HepG2 (cell line): ENCODE results near the gene CCDC9B. TPM values are rescaled to one million over a fixed set of nuclear protein-coding genes. Genes with fewer than 3 reads are reported as not detected.

Experiments used
- ATAC-seq: fragments of 200-7000 bp; cut with Tn5 transposase; 3 replicates; pipeline ENCODE4 v1.9.1; 2020; ENCODE audit warnings: mild to moderate bottlenecking, moderate library complexity
- BruUV-seq: library from RNA; stranded (reverse); fragments of 400-500 nt; replicated peaks from 2 replicates; lab custom pipeline; 2021; lab: Mats Ljungman, UMichigan
- CTCF ChIA-PET: fragments of 300-600 bp; formaldehyde crosslinking; extraction: SDS; loops from one replicate; lab custom pipeline; 2021; ENCODE audit warnings: low total read pairs, inconsistent platforms, low intra/inter-chr PET ratio; lab: Yijun Ruan, JAX
- POLR2A ChIA-PET: fragments of 350-600 bp; sonication (Branson Sonifier 250); formaldehyde crosslinking; loops from one replicate; lab custom pipeline; 2020; ENCODE audit warnings: antibody characterized with exemption, inconsistent platforms; lab: Yijun Ruan, JAX
- DNase-seq: peaks from one replicate; pipeline ENCODE4 v3.0.0-alpha.2; 2015; ENCODE audit warnings: low spot score
- FAIRE-seq: peaks from 3 replicates; lab custom pipeline; 2011; peaks lifted over from hg19 to GRCh38; lab: Jason Lieb, UNC
- H2AFZ ChIP-seq: one replicate; pipeline ENCODE4 v1.6.1; 2011; ENCODE audit warnings: low read length, inconsistent platforms
- H3K27ac ChIP-seq: fragments of 300-600 bp; 3 replicates; pipeline ENCODE4 v1.8.0; 2011; ENCODE audit warnings: mixed run types, mild to moderate bottlenecking, mixed read lengths, low read length, inconsistent platforms; ENCODE audit not compliant: insufficient read depth; ENCODE audit errors: extremely low read length
- H3K27me3 ChIP-seq, 2 experiments: fragments of 200-600 bp in 1 of 2; 2 replicates in 1 of 2; 3 replicates in 1 of 2; pipeline versions ENCODE4 v1.6.0 to v1.8.0; 2011; ENCODE audit warnings: low read length in 2 of 2, mild to moderate bottlenecking in 2 of 2, moderate library complexity in 2 of 2, inconsistent platforms in 1 of 2; ENCODE audit not compliant: insufficient read depth in 2 of 2, control insufficient read depth in 1 of 2
- H3K36me3 ChIP-seq, 2 experiments: fragments of 200-600 bp in 1 of 2; replicated peaks in 1 of 2; 2 replicates in 1 of 2; 3 replicates in 1 of 2; pipeline versions ENCODE4 v1.5.1 to v1.8.0; 2011; ENCODE audit warnings: low read length in 2 of 2, inconsistent platforms in 1 of 2; ENCODE audit not compliant: insufficient read depth in 2 of 2, control insufficient read depth in 1 of 2
- H3K4me1 ChIP-seq: 2 replicates; pipeline ENCODE4 v1.5.1; 2012; ENCODE audit warnings: low read length, inconsistent platforms; ENCODE audit not compliant: insufficient read depth
- H3K4me2 ChIP-seq: 2 replicates; pipeline ENCODE4 v1.6.0; 2011; ENCODE audit warnings: low read depth, low read length, inconsistent platforms
- H3K4me3 ChIP-seq, 3 experiments: fragments of 200-600 bp in 1 of 3; sonication (generic), shearing (Covaris generic) in 1 of 3; replicated peaks in 1 of 3; 2 replicates each; pipeline ENCODE4 v1.5.1; 2011 to 2016; ENCODE audit warnings: low read length in 3 of 3, inconsistent platforms in 2 of 3, low read depth in 2 of 3, mild to moderate bottlenecking in 2 of 3, control low read depth in 1 of 3, mixed read lengths in 1 of 3; ENCODE audit not compliant: insufficient read depth in 1 of 3
- H3K79me2 ChIP-seq: one replicate; pipeline ENCODE4 v1.6.1; 2011; ENCODE audit warnings: low read length, inconsistent platforms; ENCODE audit not compliant: insufficient read depth
- H3K9ac ChIP-seq: 2 replicates; pipeline ENCODE4 v1.6.0; 2011; ENCODE audit warnings: mild to moderate bottlenecking, low read depth, low read length, inconsistent platforms; ENCODE audit not compliant: insufficient read depth
- H3K9me3 ChIP-seq: 2 replicates; pipeline ENCODE4 v1.5.1; 2012; ENCODE audit warnings: mild to moderate bottlenecking, low read length
- H4K20me1 ChIP-seq: 2 replicates; pipeline ENCODE4 v1.6.0; 2011; ENCODE audit warnings: inconsistent platforms, mild to moderate bottlenecking, low read length, moderate library complexity; ENCODE audit not compliant: insufficient read depth
- HNRNPK ChIP-seq: fragments of 200-400 bp; formaldehyde crosslinking; IDR thresholded peaks from 2 replicates; pipeline ENCODE4 v1.6.1; 2018; ENCODE audit warnings: low read length, low read depth, moderate library complexity, mild to moderate bottlenecking; ENCODE audit not compliant: poor library complexity, severe bottlenecking
- JARID2 ChIP-seq: sonication (generic); formaldehyde crosslinking; IDR thresholded peaks from 2 replicates; pipeline ENCODE4 v1.8.1; 2023; ENCODE audit warnings: missing genetic modification reagents, inconsistent platforms; ENCODE audit not compliant: insufficient replicate concordance
- KLF9 ChIP-seq: IDR thresholded peaks from 2 replicates; pipeline ENCODE4 v1.6.1; 2016; ENCODE audit warnings: low read depth
- MTF2 ChIP-seq: sonication (generic); formaldehyde crosslinking; IDR thresholded peaks from 2 replicates; pipeline ENCODE4 v1.5.0; 2020; ENCODE audit warnings: missing genetic modification reagents, borderline replicate concordance
- MYPOP ChIP-seq: sonication (generic); formaldehyde crosslinking; IDR thresholded peaks from 2 replicates; pipeline ENCODE4 v1.8.1; 2023; ENCODE audit warnings: mild to moderate bottlenecking, moderate library complexity, missing genetic modification reagents
- NKX3-1 ChIP-seq: sonication (generic); formaldehyde crosslinking; IDR thresholded peaks from 2 replicates; pipeline ENCODE4 v1.5.0; 2020; ENCODE audit warnings: missing genetic modification reagents
- SKI ChIP-seq: fragments of 450-650 bp; IDR thresholded peaks from one replicate; pipeline ENCODE4 v1.6.1; 2018; ENCODE audit warnings: mild to moderate bottlenecking; ENCODE audit not compliant: partially characterized antibody
- SRF ChIP-seq: IDR thresholded peaks from 2 replicates; pipeline ENCODE4 v1.6.1; 2011; ENCODE audit warnings: mild to moderate bottlenecking, low read depth, low read length, moderate library complexity
- ZFYVE20 ChIP-seq: sonication (generic); formaldehyde crosslinking; IDR thresholded peaks from 2 replicates; pipeline ENCODE4 v1.8.0; 2023; ENCODE audit warnings: low read depth, mild to moderate bottlenecking, moderate library complexity, missing genetic modification reagents, borderline replicate concordance
- ZNF329 ChIP-seq: sonication (generic); formaldehyde crosslinking; IDR thresholded peaks from 2 replicates; pipeline ENCODE4 v1.9.0; 2021; ENCODE audit warnings: low read depth, mild to moderate bottlenecking, missing genetic modification reagents
- ZNF432 ChIP-seq: sonication (generic); formaldehyde crosslinking; IDR thresholded peaks from 2 replicates; pipeline ENCODE4 v1.5.0; 2020; ENCODE audit warnings: missing genetic modification reagents, mild to moderate bottlenecking, borderline replicate concordance
- ZNF768 ChIP-seq: sonication (generic); formaldehyde crosslinking; IDR thresholded peaks from 2 replicates; pipeline ENCODE4 v1.4.0; 2020; ENCODE audit warnings: missing genetic modification reagents
- ZNF83 ChIP-seq: sonication (generic); formaldehyde crosslinking; IDR thresholded peaks from 2 replicates; pipeline ENCODE4 v1.4.0; 2020; ENCODE audit warnings: missing genetic modification reagents, mild to moderate bottlenecking, borderline replicate concordance
- WGBS: methylation state at CpG from one replicate; pipeline ENCODE4 v1.1.6; 2017; ENCODE audit warnings: low lambda C conversion rate; 5-methylcytosine and 5-hydroxymethylcytosine counted together
- in situ Hi-C: cut with HindIII; loops from 2 replicates; pipeline ENCODE4 v1.10.0; 2017; ENCODE audit warnings: low pct_unique_long_range_greater_than_20kb; ENCODE audit not compliant: extremely low pct_ligation_motif_present
- intact Hi-C: fragments of 100-400 bp; cut with micrococcal nuclease; formaldehyde crosslinking; loops from one replicate; pipeline ENCODE4 v1.10.0; 2022; ENCODE audit not compliant: unreplicated experiment
- polyA plus RNA-seq, 8 experiments: library from polyadenylated mRNA; depleted of rRNA in 3 of 8; stranded (reverse) in 7 of 8; unstranded in 1 of 8; fragments of >200 nt; fragmentation: Illumina TruSeq in 4 of 8; extraction: Trizol in 4 of 8; gene quantifications; 2 replicates each; pipeline versions ENCODE4 v1.2.1 to v1.2.3, GENCODE V29; 2011 to 2016; ENCODE audit warnings: low read depth in 4 of 8, missing spikeins in 1 of 8, mixed read lengths in 1 of 8; ENCODE audit not compliant: insufficient read depth in 1 of 8
- total RNA-seq, 5 experiments: library from RNA; depleted of rRNA; stranded (reverse); fragments of >200 nt; fragmentation: Illumina TruSeq; extraction: Trizol; gene quantifications; 2 replicates each; pipeline ENCODE4 v1.2.3, GENCODE V29; 2016; ENCODE audit warnings: low read depth in 1 of 5
- TF ChIP-seq, protein P1 (sequence below): sonication (generic); formaldehyde crosslinking; IDR thresholded peaks from 2 replicates; pipeline ENCODE4 v1.4.0; 2020; ENCODE audit warnings: missing genetic modification reagents

CCDC9B gene
- total and polyA plus RNA-seq, 2 of the 13 experiments (the other 11 are each of a cell fraction or from before 2014, with no cell fraction given), result 0.98 to 1.6 TPM

GRCh38 chr15:40293006-40293405 lies 47.7 kb downstream of the CCDC9B start (continued):
- TF ChIP-seq NKX3-1, result no peak
- no peak for TF ChIP-seq ZNF83 (CRISPR knock-in tag)
- TF ChIP-seq ZNF329, result no peak

GRCh38 chr15:40292246-40292645 lies 48.5 kb downstream of the CCDC9B start:
- Histone ChIP-seq H2AFZ (no peak overlapping the region), H3K9me3 (no peaks in the 10 kb centered on the region)
- ATAC-seq, result no peak
- TF ChIP-seq ZNF432 (CRISPR knock-in tag) (no peak), ZFYVE20 (no peak), ZNF768 (CRISPR knock-in tag) (peak; percentile 83)
- TF ChIP-seq, all 625 proteins: peak for 1
- Histone ChIP-seq H3K27me3 (peaks cover 22 to 97% of the 10 kb centered on the region in 2 experiments), H3K27ac (no peak overlapping the region), H3K4me1 (peaks cover 10% of the 10 kb centered on the region; the same call in 1 of the 2 replicates), H4K20me1 (no peaks in the 10 kb centered on the region), H3K36me3 (no peaks in the 10 kb centered on the region), H3K4me2 (no peak overlapping the region), H3K9ac (no peak overlapping the region), H3K79me2 (no peaks in the 10 kb centered on the region), H3K4me3 (no peak overlapping the region)
- no TSS peak for BruUV-seq
- no CpG with 5 or more reads among the region's 3 CpGs for WGBS
- in situ Hi-C loops (no loop called here), intact Hi-C loops (no loop called here)
- no peak for FAIRE-seq
- no peak for DNase-seq
- ChIA-PET POLR2A (no interaction called here), CTCF (no interaction called here)

- ChIA-PET CTCF (no interaction called here), POLR2A (interaction anchor here (1.4 kb wide), 1 partner anchor 49 kb away, joined by 5 read pairs; no protein-coding TSS in a partner anchor)
- no peaks in the 10 kb centered on the region for H3K79me2 ChIP-seq
- H3K4me3 ChIP-seq, result peak overlapping the region in 2 of 3 experiments; percentile 23 to 48; a peak in 3 of 6 replicates
- no peaks in the 10 kb centered on the region for H4K20me1 ChIP-seq
- BruUV-seq, result no TSS peak
- in situ Hi-C loops (no loop called here), intact Hi-C loops (no loop called here)
- H2AFZ ChIP-seq, result no peak overlapping the region
- no peak overlapping the region for H3K27ac ChIP-seq
- WGBS, result 3% methylated on average over 21 of the region's 68 CpGs
- no peaks in the 10 kb centered on the region for H3K36me3 ChIP-seq
- H3K4me2 ChIP-seq, result peak overlapping the region; percentile 57
- no peak for DNase-seq
- H3K4me1 ChIP-seq, result peaks cover 10% of the 10 kb centered on the region; the same call in 1 of the 2 replicates
- no peak for FAIRE-seq
- peaks cover 21 to 97% of the 10 kb centered on the region in 2 experiments for H3K27me3 ChIP-seq
- peak; percentile 73 for ATAC-seq
- no peaks in the 10 kb centered on the region for H3K9me3 ChIP-seq
- H3K9ac ChIP-seq, result no peak overlapping the region
- peak; percentile 30 for TF ChIP-seq HNRNPK
- TF ChIP-seq, protein P1, sequence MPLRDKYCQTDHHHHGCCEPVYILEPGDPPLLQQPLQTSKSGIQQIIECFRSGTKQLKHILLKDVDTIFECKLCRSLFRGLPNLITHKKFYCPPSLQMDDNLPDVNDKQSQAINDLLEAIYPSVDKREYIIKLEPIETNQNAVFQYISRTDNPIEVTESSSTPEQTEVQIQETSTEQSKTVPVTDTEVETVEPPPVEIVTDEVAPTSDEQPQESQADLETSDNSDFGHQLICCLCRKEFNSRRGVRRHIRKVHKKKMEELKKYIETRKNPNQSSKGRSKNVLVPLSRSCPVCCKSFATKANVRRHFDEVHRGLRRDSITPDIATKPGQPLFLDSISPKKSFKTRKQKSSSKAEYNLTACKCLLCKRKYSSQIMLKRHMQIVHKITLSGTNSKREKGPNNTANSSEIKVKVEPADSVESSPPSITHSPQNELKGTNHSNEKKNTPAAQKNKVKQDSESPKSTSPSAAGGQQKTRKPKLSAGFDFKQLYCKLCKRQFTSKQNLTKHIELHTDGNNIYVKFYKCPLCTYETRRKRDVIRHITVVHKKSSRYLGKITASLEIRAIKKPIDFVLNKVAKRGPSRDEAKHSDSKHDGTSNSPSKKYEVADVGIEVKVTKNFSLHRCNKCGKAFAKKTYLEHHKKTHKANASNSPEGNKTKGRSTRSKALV (CRISPR knock-in tag), result peak; percentile 70; the same call in 1 of the 2 replicates
- TF ChIP-seq SKI, result no peak
- TF ChIP-seq SRF, result no peak
- TF ChIP-seq KLF9 (CRISPR knock-in tag), result no peak
- TF ChIP-seq MYPOP, result peak; percentile 81
- TF ChIP-seq JARID2 (CRISPR knock-in tag), result no peak
- peak; percentile 87; the same call in 1 of the 2 replicates for TF ChIP-seq MTF2
Observed at GRCh38 chr15:40290918-40291574, 49.7 kb downstream of the CCDC9B start.
